Stimulated activated naive B cell treated with anti-CD40 and anti-IgM and Interleukin-4, amounts not matched to agents 10 μg/mL and 1 μg/mL and 100 μg/mL, for 72 hours (primary cell): ENCODE data around the gene SMU1.
A peak's percentile ranks its signal among the peaks of the same experiment; 100 is the strongest.

Experiments
- ATAC-seq, 2 donors: fragments of 150-1000 bp; cut with Tn5 transposase; replicated peaks; 2 replicates each; pipeline ENCODE4 v1.10.0; 2021; ENCODE audit warnings: moderate library complexity in 1 of 2
- DNase-seq: peaks from one replicate; pipeline ENCODE4 v3.0.0; 2021
- H3K27ac Mint-ChIP-seq: one replicate; pipeline ENCODE4 v1.8.0; 2022; ENCODE audit warnings: mild to moderate bottlenecking, mixed read lengths
- H3K27me3 Mint-ChIP-seq, 2 donors: one replicate each; pipeline ENCODE4 v1.8.0; 2022; ENCODE audit warnings: mixed read lengths in 2 of 2
- H3K36me3 Mint-ChIP-seq, 2 donors: one replicate each; pipeline ENCODE4 v1.8.0; 2022; ENCODE audit warnings: mixed read lengths in 2 of 2, mild to moderate bottlenecking in 1 of 2
- H3K4me1 Mint-ChIP-seq, 2 donors: one replicate each; pipeline ENCODE4 v1.8.0; 2022; ENCODE audit warnings: mixed read lengths in 2 of 2, mild to moderate bottlenecking in 1 of 2
- H3K4me3 Mint-ChIP-seq, 2 donors: one replicate each; pipeline ENCODE4 v1.8.0; 2022; ENCODE audit warnings: mild to moderate bottlenecking in 2 of 2, mixed read lengths in 2 of 2, moderate library complexity in 1 of 2
- H3K9me3 Mint-ChIP-seq, 2 donors: one replicate each; pipeline ENCODE4 v1.8.0; 2022; ENCODE audit warnings: mixed read lengths in 2 of 2, mild to moderate bottlenecking in 1 of 2

The SMU1 gene

GRCh38 chr9:33110686-33111085, 34.2 kb upstream of the SMU1 start:
- DNase-seq = no peak

DNA sequence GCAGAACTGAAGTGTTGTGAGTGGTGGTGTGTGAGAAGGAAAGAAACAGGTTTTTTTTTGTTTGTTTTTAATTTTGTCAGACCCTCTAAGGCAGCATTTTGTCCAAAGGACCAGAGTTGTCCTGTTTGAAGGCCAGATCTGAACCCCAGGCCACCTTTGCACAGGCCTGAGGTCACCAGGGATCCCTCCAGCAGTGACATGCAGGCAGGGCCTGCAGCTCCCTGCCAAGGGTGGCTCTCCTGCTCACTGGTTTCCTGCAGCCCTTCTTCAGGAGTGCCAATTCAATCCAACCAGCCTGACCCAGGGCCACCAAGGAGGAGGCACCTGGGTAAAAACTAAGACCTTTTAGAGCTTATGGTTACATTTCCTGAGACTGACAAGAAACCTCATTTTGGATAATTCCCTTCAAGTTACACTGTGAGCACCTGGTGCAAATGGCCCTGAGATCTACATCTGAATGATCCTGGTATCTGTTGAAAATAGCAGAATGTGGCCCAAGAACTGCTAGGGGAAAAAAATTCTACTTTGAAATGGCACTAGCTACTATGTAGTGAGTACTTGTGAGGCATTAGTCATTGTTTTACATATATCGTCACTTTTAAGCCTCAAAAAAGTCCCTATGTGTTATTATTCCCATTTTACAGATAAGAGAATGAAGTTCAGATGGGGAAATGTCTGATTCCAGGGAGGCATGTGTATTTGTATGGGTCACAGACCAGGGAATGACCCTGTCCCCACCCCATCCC, 33.5 kb upstream of the SMU1 start:
- DNase-seq (no peak), ATAC-seq (no peak)
- Mint-ChIP-seq H3K4me3 (no peak overlapping the region), H3K4me1 (peaks cover 29 to 60% of the 10 kb centered on the region in 2 donors), H3K27ac (peak overlapping the region; percentile 25), H3K36me3 (peaks cover 23 to 49% of the 10 kb centered on the region in 2 donors), H3K27me3 (no peaks in the 10 kb centered on the region), H3K9me3 (no peaks in the 10 kb centered on the region)

More at GRCh38 chr9:33110686-33111085, 34.2 kb upstream of the SMU1 start:
- Mint-ChIP-seq H3K4me1 (peaks cover 25 to 56% of the 10 kb centered on the region in 2 donors), H3K27me3 (no peaks in the 10 kb centered on the region), H3K36me3 (peaks cover 23 to 48% of the 10 kb centered on the region in 2 donors), H3K27ac (no peak overlapping the region), H3K4me3 (no peak overlapping the region), H3K9me3 (no peaks in the 10 kb centered on the region)
- no peak for ATAC-seq

DNA sequence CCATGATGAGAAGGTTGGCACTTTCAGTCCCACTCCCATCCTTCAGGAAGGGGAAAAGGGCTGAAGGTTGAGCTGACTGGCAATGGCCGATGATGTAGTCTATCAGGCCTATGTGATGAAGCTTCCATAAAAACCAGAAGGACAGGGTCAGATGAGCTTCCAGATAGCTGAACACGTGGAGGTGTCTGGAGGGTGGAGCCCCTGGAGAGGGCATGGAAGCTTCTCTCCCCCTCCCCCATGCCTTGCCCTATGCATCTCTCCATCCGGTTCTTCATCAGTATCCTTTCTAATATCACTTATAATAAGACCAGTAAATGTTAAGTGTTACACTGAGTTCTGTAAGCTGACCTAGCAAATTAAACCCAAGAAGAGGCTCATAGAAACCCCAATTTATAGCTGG, 32.6 kb upstream of the SMU1 start:
- no peak for ATAC-seq
- no peaks in the 10 kb centered on the region for H3K27me3 Mint-ChIP-seq
- H3K27ac Mint-ChIP-seq = peak overlapping the region; percentile 31
- no peak for DNase-seq
- H3K4me1 Mint-ChIP-seq = peaks cover 27 to 53% of the 10 kb centered on the region in 2 donors
- peaks cover 28 to 47% of the 10 kb centered on the region in 2 donors for H3K36me3 Mint-ChIP-seq
- no peak overlapping the region for H3K4me3 Mint-ChIP-seq
- no peaks in the 10 kb centered on the region for H3K9me3 Mint-ChIP-seq

DNA sequence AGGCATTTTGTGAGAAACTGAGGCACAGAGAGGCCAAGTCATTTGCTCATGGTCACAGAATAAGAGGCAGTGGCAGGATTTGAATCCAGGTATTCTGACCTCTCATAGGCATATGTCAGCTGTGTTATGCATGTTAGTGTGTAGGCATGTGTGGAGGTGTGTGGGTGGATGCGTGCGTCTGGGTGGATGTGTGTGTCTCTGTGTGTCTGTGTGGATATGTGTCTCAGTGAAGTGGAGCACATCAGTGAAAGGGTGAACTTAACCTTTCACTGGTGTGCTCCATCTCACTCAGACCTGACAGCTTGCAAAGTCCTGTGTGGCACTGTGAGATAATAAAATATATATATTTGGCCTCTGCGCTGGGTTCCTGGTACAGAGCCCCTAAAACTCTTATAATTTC, 32.0 kb upstream of the SMU1 start:
- no peak for DNase-seq
- Mint-ChIP-seq H3K27ac (peak overlapping the region; percentile 14), H3K27me3 (no peaks in the 10 kb centered on the region), H3K4me3 (no peak overlapping the region), H3K36me3 (peaks cover 21 to 46% of the 10 kb centered on the region in 2 donors), H3K9me3 (no peaks in the 10 kb centered on the region), H3K4me1 (peaks cover 27 to 49% of the 10 kb centered on the region in 2 donors)
- ATAC-seq = peak in 1 of 2 donors; percentile 33

- H3K9me3 Mint-ChIP-seq = no peaks in the 10 kb centered on the region
- H3K4me3 Mint-ChIP-seq = no peak overlapping the region
- H3K4me1 Mint-ChIP-seq = peaks cover 27 to 49% of the 10 kb centered on the region in 2 donors
- ATAC-seq (peak; percentile 15 to 57), DNase-seq (no peak)
- peak overlapping the region; percentile 42 for H3K27ac Mint-ChIP-seq
- no peaks in the 10 kb centered on the region for H3K27me3 Mint-ChIP-seq
- H3K36me3 Mint-ChIP-seq = peaks cover 19 to 45% of the 10 kb centered on the region in 2 donors
Measured at GRCh38 chr9:33107762-33108161, 31.3 kb upstream of the SMU1 start.

- Mint-ChIP-seq H3K4me3 (no peak overlapping the region), H3K27me3 (no peaks in the 10 kb centered on the region), H3K36me3 (peaks cover 16 to 43% of the 10 kb centered on the region in 2 donors), H3K4me1 (peaks cover 27 to 42% of the 10 kb centered on the region in 2 donors), H3K9me3 (no peaks in the 10 kb centered on the region), H3K27ac (peak overlapping the region; percentile 66)
- no peak for DNase-seq
- ATAC-seq = peak; percentile 20 to 33
Measured at GRCh38 chr9:33106827-33107621, 30.6 kb upstream of the SMU1 start.

DNA sequence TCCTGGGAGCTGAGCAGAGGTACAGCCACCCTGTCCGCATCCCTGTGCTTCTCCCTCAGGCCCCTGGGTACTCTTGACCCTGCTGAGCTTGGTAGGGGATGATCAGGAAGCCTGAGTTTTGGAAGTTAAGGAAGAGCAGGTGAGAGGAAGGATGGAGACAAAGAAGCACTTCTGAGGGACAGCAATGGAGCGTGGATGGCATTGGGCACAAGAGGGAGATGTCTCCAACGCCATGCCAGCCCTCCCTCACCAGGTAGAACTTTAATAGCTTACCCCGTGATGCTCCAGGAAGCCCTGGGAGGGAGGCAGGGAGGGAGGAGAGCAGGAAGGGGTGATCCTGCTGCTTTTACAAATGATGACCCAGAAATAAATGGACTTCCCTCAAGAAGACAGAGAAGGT, 29.9 kb upstream of the SMU1 start:
- Mint-ChIP-seq H3K36me3 (peaks cover 12 to 40% of the 10 kb centered on the region in 2 donors), H3K9me3 (no peaks in the 10 kb centered on the region), H3K27ac (peak overlapping the region; percentile 66), H3K27me3 (no peaks in the 10 kb centered on the region), H3K4me3 (no peak overlapping the region), H3K4me1 (peaks cover 23 to 37% of the 10 kb centered on the region in 2 donors)
- DNase-seq (no peak), ATAC-seq (no peak)

DNA sequence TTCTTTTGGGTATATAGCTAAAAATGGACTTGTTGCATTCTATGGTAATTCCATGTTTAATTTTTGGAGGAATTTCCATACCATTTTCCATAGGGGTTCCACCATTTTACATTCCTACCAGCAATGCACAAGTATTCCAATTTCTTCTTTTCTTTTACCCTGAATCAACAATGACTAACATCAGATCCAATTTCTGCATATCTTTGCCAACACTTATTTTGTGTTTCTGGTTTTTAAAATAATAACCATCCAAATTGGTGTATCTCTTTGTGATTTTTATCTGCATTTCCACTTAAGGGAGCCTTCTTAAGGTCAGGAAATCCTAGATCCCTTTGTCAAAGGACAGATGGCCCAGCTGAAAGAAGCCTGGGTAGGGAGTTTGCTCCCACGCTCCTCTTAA, 29.5 kb upstream of the SMU1 start:
- ATAC-seq (no peak), DNase-seq (no peak)
- Mint-ChIP-seq H3K36me3 (peaks cover 12 to 42% of the 10 kb centered on the region in 2 donors), H3K9me3 (no peaks in the 10 kb centered on the region), H3K27ac (no peak overlapping the region), H3K27me3 (no peaks in the 10 kb centered on the region), H3K4me3 (no peak overlapping the region), H3K4me1 (peaks cover 22 to 37% of the 10 kb centered on the region in 2 donors)

DNA sequence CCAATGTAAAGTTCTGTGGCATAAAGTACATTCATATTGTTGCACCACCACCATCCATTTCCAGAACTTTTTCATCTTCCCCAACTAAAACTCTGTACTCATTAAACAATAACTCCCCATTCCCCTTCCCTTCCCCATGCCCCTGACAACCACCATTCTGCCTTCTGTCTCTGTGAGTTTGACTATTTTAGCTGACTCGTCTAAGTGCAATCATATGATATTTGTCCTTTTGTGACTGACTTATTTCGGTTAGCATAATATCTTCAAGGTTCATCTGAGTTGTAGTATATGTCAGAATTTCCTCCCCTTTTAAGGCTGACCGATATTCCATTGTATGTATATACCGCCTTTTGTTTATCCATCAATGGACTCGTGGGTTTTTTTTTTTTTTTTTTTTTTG, 29.0 kb upstream of the SMU1 start:
- Mint-ChIP-seq H3K36me3 (peaks cover 12 to 39% of the 10 kb centered on the region in 2 donors), H3K27ac (peak overlapping the region; percentile 5), H3K4me3 (no peak overlapping the region), H3K4me1 (peaks cover 19 to 37% of the 10 kb centered on the region in 2 donors), H3K27me3 (no peaks in the 10 kb centered on the region), H3K9me3 (no peaks in the 10 kb centered on the region)
- ATAC-seq (no peak), DNase-seq (no peak)

DNA sequence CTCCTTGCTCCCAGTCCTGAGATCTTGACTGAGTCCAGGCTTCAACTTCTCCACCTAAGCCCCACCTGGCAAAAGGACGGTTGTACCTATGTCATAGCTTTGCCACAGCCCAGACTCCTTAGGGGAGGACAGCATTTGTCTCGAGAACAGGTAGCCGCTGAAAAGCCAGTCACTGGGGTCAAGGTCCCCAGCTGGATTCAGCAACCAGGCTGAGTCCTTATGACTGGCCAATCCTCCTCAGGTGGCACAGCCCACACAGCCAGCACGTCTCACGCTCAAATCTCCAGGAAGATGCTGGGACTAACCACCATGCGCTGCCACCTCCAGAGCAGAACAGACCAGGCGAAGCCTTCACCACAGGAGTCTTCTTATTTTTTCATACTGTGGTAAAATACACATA, 27.9 kb upstream of the SMU1 start:
- no peak overlapping the region for H3K27ac Mint-ChIP-seq
- H3K4me3 Mint-ChIP-seq = no peak overlapping the region
- ATAC-seq (no peak), DNase-seq (no peak)
- peaks cover 19 to 37% of the 10 kb centered on the region in 2 donors for H3K4me1 Mint-ChIP-seq
- no peaks in the 10 kb centered on the region for H3K27me3 Mint-ChIP-seq
- H3K36me3 Mint-ChIP-seq = peaks cover 12 to 37% of the 10 kb centered on the region in 2 donors
- H3K9me3 Mint-ChIP-seq = no peaks in the 10 kb centered on the region

GRCh38 chr9:33103501-33104281, 27.2 kb upstream of the SMU1 start:
- peaks cover 12 to 30% of the 10 kb centered on the region in 2 donors for H3K36me3 Mint-ChIP-seq
- H3K9me3 Mint-ChIP-seq = no peaks in the 10 kb centered on the region
- ATAC-seq (no peak), DNase-seq (no peak)
- H3K27ac Mint-ChIP-seq = peak overlapping the region; percentile 65
- H3K4me3 Mint-ChIP-seq = no peak overlapping the region
- H3K27me3 Mint-ChIP-seq = no peaks in the 10 kb centered on the region
- H3K4me1 Mint-ChIP-seq = peaks cover 17 to 31% of the 10 kb centered on the region in 2 donors

DNA sequence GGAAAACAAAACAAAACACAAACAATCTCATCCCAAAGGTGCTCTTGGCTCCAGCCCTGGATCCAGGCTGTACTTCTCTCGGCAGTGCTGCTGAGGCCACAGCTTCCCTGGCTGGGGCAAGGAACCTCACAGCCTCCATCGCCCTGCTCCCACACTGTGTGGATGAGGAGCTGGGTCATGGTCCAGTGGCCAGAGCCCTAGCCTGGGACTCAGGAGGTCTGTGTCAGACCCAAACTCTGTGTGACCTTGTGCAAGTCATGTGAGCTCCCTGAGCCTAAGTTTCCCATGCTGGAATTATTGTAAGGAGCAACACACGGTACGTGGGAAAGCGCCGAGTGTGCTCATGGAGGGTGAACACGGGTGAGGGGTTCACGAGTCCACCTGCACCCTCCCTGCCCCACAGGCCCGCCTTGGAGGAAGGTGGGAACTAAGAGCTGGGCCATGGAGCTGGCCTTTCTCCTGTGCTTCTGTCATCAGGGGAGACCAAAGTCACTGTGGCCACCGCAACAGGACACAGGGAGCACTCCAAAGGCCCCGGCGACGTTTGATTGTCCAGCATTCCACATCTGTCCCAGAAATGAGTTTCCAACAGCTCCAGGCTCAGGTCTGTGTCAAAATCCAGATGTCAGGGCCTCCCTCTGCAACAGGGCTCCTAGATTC, 26.2 kb upstream of the SMU1 start:
- peaks cover 9 to 30% of the 10 kb centered on the region in 2 donors for H3K36me3 Mint-ChIP-seq
- no peaks in the 10 kb centered on the region for H3K27me3 Mint-ChIP-seq
- peaks cover 13 to 22% of the 10 kb centered on the region in 2 donors for H3K4me1 Mint-ChIP-seq
- H3K4me3 Mint-ChIP-seq = no peak overlapping the region
- DNase-seq (no peak), ATAC-seq (no peak)
- no peaks in the 10 kb centered on the region for H3K9me3 Mint-ChIP-seq
- H3K27ac Mint-ChIP-seq = no peak overlapping the region

DNA sequence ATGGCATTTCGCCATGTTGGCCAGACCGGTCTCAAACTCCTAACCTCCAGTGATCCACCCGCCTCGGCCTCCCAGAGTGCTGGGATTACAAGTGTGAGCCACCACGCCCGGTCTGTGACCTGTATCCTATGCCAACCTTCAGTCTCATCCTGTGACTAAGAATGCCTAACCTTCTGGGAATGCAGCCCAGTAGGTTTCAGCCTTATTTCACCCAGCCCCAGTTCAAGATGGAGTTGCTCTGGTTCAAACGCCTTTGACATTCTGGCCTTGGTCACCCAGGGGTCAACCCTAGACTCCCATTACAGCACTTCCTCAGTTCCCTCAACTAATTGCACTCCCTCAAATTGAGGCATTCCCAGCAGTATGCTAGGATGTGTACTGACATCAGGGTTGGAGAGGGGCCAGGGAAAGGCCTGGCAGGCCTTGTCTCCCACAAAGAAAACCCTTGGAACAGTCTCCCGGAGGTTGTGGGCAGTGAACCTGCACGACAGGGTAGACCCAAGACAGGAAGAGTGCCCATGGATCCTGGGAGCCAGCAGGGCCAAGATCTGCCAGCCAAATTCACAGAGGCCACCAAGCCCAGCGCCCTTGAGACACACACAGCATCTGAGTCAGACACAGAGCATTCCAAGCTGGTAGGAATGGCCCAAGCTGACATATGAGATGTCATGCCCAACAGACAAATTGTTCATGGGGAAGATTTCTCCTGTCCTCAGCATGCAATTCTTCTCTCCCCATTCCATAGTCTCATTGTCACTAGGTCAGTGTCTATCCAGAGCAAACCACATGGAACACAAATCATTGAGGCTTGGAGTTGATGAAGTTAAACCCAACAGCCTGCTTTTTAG, 24.9 kb upstream of the SMU1 start:
- no peak for DNase-seq
- H3K27ac Mint-ChIP-seq = peak overlapping the region; percentile 16

More for the DNA sequence above, 24.9 kb upstream of the SMU1 start:
- H3K4me3 Mint-ChIP-seq = no peak overlapping the region
- H3K9me3 Mint-ChIP-seq = no peaks in the 10 kb centered on the region
- no peaks in the 10 kb centered on the region for H3K27me3 Mint-ChIP-seq
- H3K4me1 Mint-ChIP-seq = peaks cover 5 to 9% of the 10 kb centered on the region in 2 donors
- no peak for ATAC-seq
- peaks cover 7 to 30% of the 10 kb centered on the region in 2 donors for H3K36me3 Mint-ChIP-seq
